A673 (cell line): ENCODE results near the gene PKN3. TPM values are rescaled to one million over a fixed set of nuclear protein-coding genes. Genes with fewer than 3 reads are reported as not detected.

Source experiments
- BruUV-seq: library from RNA; stranded (reverse); fragments of 400-500 nt; replicated peaks from 2 replicates; lab custom pipeline; 2021; lab: Mats Ljungman, UMichigan
- CTCF ChIA-PET: fragments of 300-600 bp; sonication (Branson Sonifier 250); formaldehyde crosslinking; loops from one replicate; lab custom pipeline; 2022; ENCODE audit warnings: antibody characterized with exemption; lab: Charles Lee
- POLR2A ChIA-PET: fragments of 300-600 bp; sonication (Branson Sonifier 250); formaldehyde crosslinking; loops from one replicate; lab custom pipeline; 2022; ENCODE audit warnings: antibody characterized with exemption; ENCODE audit not compliant: low non-redundant PET; lab: Charles Lee
- DNase-seq: peaks from one replicate; pipeline ENCODE4 v3.0.0-alpha.2; 2015; ENCODE audit warnings: low spot score
- H3K27ac ChIP-seq: fragments of 200-600 bp; sonication (generic); 2 replicates; pipeline ENCODE4 v1.5.1; 2016; ENCODE audit warnings: mixed run types, low read depth, mild to moderate bottlenecking, mixed read lengths, antibody characterized with exemption, low read length; ENCODE audit not compliant: poor library complexity, severe bottlenecking
- H3K27me3 ChIP-seq: fragments of 200-600 bp; sonication (generic); replicated peaks from 2 replicates; pipeline ENCODE4 v1.6.1; 2017; ENCODE audit warnings: mixed run types, low read depth, mild to moderate bottlenecking, mixed read lengths, antibody characterized with exemption, low read length; ENCODE audit not compliant: insufficient read depth, poor library complexity
- H3K36me3 ChIP-seq: fragments of 200-600 bp; sonication (generic); 2 replicates; pipeline ENCODE4 v1.6.1; 2016; ENCODE audit warnings: mixed run types, mild to moderate bottlenecking, mixed read lengths, antibody characterized with exemption, low read length; ENCODE audit not compliant: insufficient read depth, poor library complexity, severe bottlenecking
- H3K4me1 ChIP-seq: fragments of 200-600 bp; sonication (generic); 2 replicates; pipeline ENCODE4 v1.6.1; 2017; ENCODE audit warnings: mixed run types, mild to moderate bottlenecking, mixed read lengths, antibody characterized with exemption, low read length; ENCODE audit not compliant: insufficient read depth, poor library complexity, severe bottlenecking
- H3K4me3 ChIP-seq: fragments of 200-600 bp; sonication (generic); 2 replicates; pipeline ENCODE4 v1.5.1; 2016; ENCODE audit warnings: low read depth, mixed run types, mild to moderate bottlenecking, mixed read lengths, low read length; ENCODE audit not compliant: poor library complexity, severe bottlenecking
- H3K9me3 ChIP-seq: fragments of 200-600 bp; sonication (generic); 2 replicates; pipeline ENCODE4 v1.6.1; 2016; ENCODE audit warnings: mixed run types, low read depth, mild to moderate bottlenecking, mixed read lengths, antibody characterized with exemption, low read length; ENCODE audit not compliant: poor library complexity, severe bottlenecking
- CTCF ChIP-seq: fragments of 300-800, 200-600 bp; sonication (generic); conservative IDR thresholded peaks from 2 replicates; pipeline ENCODE4 v1.5.1; 2017; ENCODE audit warnings: low read depth, mild to moderate bottlenecking, antibody characterized with exemption, low read length, moderate library complexity, mixed read lengths
- EZH2 ChIP-seq: fragments of 200-600 bp; sonication (generic); IDR thresholded peaks from 2 replicates; pipeline ENCODE4 v1.6.1; 2017; ENCODE audit warnings: borderline replicate concordance, low read depth, mild to moderate bottlenecking, mixed read lengths, antibody characterized with exemption, low read length; ENCODE audit not compliant: poor library complexity, severe bottlenecking
- intact Hi-C: fragments of 100-400 bp; cut with micrococcal nuclease; formaldehyde crosslinking; loops from one replicate; pipeline ENCODE4 v1.10.0; 2022; ENCODE audit not compliant: unreplicated experiment
- total RNA-seq: library from RNA; stranded (reverse); gene quantifications from 2 replicates; pipeline ENCODE4 v1.2.3, GENCODE V29; 2021

PKN3 gene
- total RNA-seq, 1 experiment from 2014 or later = 12.3 TPM

GRCh38 chr9:128764361-128764760 lies 62.1 kb downstream of the PKN3 start:
- H3K9me3 ChIP-seq = no peaks in the 10 kb centered on the region
- BruUV-seq = no TSS peak
- TF ChIP-seq EZH2 (no peak), CTCF (no peak)
- ChIA-PET CTCF (no interaction called here), POLR2A (no interaction called here)
- no peaks in the 10 kb centered on the region for H3K4me1 ChIP-seq
- H3K36me3 ChIP-seq = no peaks in the 10 kb centered on the region
- intact Hi-C loops = no loop called here
- H3K27me3 ChIP-seq = no peaks in the 10 kb centered on the region
- H3K27ac ChIP-seq = no peak overlapping the region
- H3K4me3 ChIP-seq = no peak overlapping the region
- no peak for DNase-seq

GRCh38 chr9:128765499-128765898 lies 63.2 kb downstream of the PKN3 start:
- TF ChIP-seq CTCF = no peak
- no peak for TF ChIP-seq EZH2
- CTCF ChIA-PET = no interaction called here

GRCh38 chr9:128768606-128769005 lies 66.3 kb downstream of the PKN3 start:
- Histone ChIP-seq H3K4me1 (peaks cover 11% of the 10 kb centered on the region), H3K9me3 (no peaks in the 10 kb centered on the region), H3K27ac (no peak overlapping the region), H3K4me3 (no peak overlapping the region), H3K27me3 (no peaks in the 10 kb centered on the region), H3K36me3 (no peaks in the 10 kb centered on the region)
- DNase-seq = no peak
- ChIA-PET POLR2A (no interaction called here), CTCF (no interaction called here)
- TF ChIP-seq CTCF = no peak
- TF ChIP-seq EZH2 = no peak
- intact Hi-C loops = no loop called here
- BruUV-seq = no TSS peak

More at GRCh38 chr9:128765499-128765898, 63.2 kb downstream of the PKN3 start:
- DNase-seq = no peak
- BruUV-seq = no TSS peak
- Histone ChIP-seq H3K36me3 (no peaks in the 10 kb centered on the region), H3K27me3 (no peaks in the 10 kb centered on the region), H3K9me3 (no peaks in the 10 kb centered on the region), H3K4me3 (no peak overlapping the region), H3K4me1 (no peaks in the 10 kb centered on the region), H3K27ac (no peak overlapping the region)
- intact Hi-C loops = no loop called here
- POLR2A ChIA-PET = no interaction called here

Other genes starting within 250 kb of the PKN3 start
- gene ODF2, start 246.5 kb upstream of the PKN3 start, total RNA-seq = 80.6 and 83.1 TPM in 2 replicates
- 52.1 and 52.3 TPM in 2 replicates for gene GLE1, start 197.8 kb upstream of the PKN3 start, total RNA-seq
- 239 and 262 TPM in 2 replicates for gene SPTAN1, start 149.9 kb upstream of the PKN3 start, total RNA-seq
- gene DYNC2I2, start 45.7 kb upstream of the PKN3 start, total RNA-seq = 135 TPM in 2 replicates
- gene SET, start 13.3 kb upstream of the PKN3 start, total RNA-seq = 942 and 1,009 TPM in 2 replicates
- gene ZDHHC12, start 21.6 kb downstream of the PKN3 start, total RNA-seq = 32.6 and 35.2 TPM in 2 replicates
- gene ZER1, start 69.4 kb downstream of the PKN3 start, total RNA-seq = 12.9 and 19.6 TPM in 2 replicates
- gene TBC1D13, start 84.8 kb downstream of the PKN3 start, total RNA-seq = 26.7 and 27.2 TPM in 2 replicates
- gene ENDOG, start 116.0 kb downstream of the PKN3 start, total RNA-seq = 45.8 and 46.7 TPM in 2 replicates
- 66.4 and 67.6 TPM in 2 replicates for gene SPOUT1, start 127.3 kb downstream of the PKN3 start, total RNA-seq
- 17.9 and 20.1 TPM in 2 replicates for gene KYAT1, start 179.4 kb downstream of the PKN3 start, total RNA-seq
- 53.6 and 56.8 TPM in 2 replicates for gene LRRC8A, start 179.6 kb downstream of the PKN3 start, total RNA-seq
- gene PHYHD1, start 218.5 kb downstream of the PKN3 start, total RNA-seq = 6.3 and 8.0 TPM in 2 replicates
- 20.6 and 23.2 TPM in 2 replicates for gene DOLK, start 245.1 kb downstream of the PKN3 start, total RNA-seq
- gene NUP188, start 245.2 kb downstream of the PKN3 start, total RNA-seq = 147 and 170 TPM in 2 replicates